HL-60 (cell line): Measurements from ENCODE around the gene BTG1.

Source experiments
- DNase-seq, 2 experiments: peaks; one replicate each; pipeline ENCODE4 v3.0.0-alpha.2; 2010 to 2020; ENCODE audit warnings: low read depth in 1 of 2, low spot score in 1 of 2
- H3K27ac ChIP-seq: fragments of 250-450 bp; sonication (Bioruptor Pico); replicated peaks from 2 replicates; pipeline ENCODE4 v1.5.1; 2020; ENCODE audit warnings: mild to moderate bottlenecking, moderate library complexity
- H3K27me3 ChIP-seq: fragments of 250-450 bp; sonication (Bioruptor Pico); 2 replicates; pipeline ENCODE4 v1.5.1; 2021; ENCODE audit warnings: mild to moderate bottlenecking, moderate library complexity; ENCODE audit not compliant: insufficient read depth, poor library complexity, severe bottlenecking
- H3K4me3 ChIP-seq: replicated peaks from 2 replicates; pipeline ENCODE4 v1.5.1; 2011; ENCODE audit warnings: mild to moderate bottlenecking, control low read depth, low read length; ENCODE audit not compliant: insufficient read depth
- GABPA ChIP-seq: IDR thresholded peaks from 2 replicates; pipeline ENCODE4 v1.6.1; 2012; ENCODE audit warnings: low read depth
- POLR2AphosphoS5 ChIP-seq: IDR thresholded peaks from 2 replicates; pipeline ENCODE4 v1.6.1; 2012; ENCODE audit warnings: low read depth
- SPI1 ChIP-seq: IDR thresholded peaks from 2 replicates; pipeline ENCODE4 v1.6.1; 2012; ENCODE audit warnings: low read depth, mild to moderate bottlenecking, borderline replicate concordance
- TF ChIP-seq, protein P1 (sequence below): IDR thresholded peaks from 2 replicates; pipeline ENCODE4 v1.6.1; 2012; ENCODE audit warnings: low read depth; ENCODE audit not compliant: insufficient replicate concordance
- TF ChIP-seq, protein P2 (sequence below): IDR thresholded peaks from one replicate; pipeline ENCODE4 v1.5.1; 2011; ENCODE audit warnings: low read length, control low read depth, inconsistent platforms; ENCODE audit not compliant: insufficient read depth

Gene BTG1

DNA sequence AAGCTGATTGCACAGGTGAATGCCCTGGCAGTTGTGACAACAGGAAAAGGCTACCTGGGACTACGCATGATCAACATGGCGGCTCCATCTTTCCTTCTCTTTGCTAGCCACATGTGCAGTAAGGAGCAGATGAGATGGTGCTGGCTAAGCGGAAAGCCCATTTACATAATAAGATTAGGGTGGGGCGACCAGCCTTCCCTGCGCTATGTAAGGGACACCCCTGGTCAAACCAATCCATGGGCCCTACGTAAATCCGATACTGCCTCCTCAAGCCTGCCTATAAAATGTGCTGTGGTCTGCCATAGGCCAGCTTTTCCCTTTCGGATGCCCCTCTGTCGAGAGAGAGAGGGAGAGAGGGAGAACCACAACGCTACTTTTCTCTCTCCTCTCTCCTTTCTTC lies 31.0 kb upstream of the BTG1 start:
- Histone ChIP-seq H3K27me3 (no peaks in the 10 kb centered on the region), H3K4me3 (no peak overlapping the region), H3K27ac (no peak overlapping the region)
- no peak for DNase-seq
- no peak for TF ChIP-seq SPI1
- TF ChIP-seq, protein P1, sequence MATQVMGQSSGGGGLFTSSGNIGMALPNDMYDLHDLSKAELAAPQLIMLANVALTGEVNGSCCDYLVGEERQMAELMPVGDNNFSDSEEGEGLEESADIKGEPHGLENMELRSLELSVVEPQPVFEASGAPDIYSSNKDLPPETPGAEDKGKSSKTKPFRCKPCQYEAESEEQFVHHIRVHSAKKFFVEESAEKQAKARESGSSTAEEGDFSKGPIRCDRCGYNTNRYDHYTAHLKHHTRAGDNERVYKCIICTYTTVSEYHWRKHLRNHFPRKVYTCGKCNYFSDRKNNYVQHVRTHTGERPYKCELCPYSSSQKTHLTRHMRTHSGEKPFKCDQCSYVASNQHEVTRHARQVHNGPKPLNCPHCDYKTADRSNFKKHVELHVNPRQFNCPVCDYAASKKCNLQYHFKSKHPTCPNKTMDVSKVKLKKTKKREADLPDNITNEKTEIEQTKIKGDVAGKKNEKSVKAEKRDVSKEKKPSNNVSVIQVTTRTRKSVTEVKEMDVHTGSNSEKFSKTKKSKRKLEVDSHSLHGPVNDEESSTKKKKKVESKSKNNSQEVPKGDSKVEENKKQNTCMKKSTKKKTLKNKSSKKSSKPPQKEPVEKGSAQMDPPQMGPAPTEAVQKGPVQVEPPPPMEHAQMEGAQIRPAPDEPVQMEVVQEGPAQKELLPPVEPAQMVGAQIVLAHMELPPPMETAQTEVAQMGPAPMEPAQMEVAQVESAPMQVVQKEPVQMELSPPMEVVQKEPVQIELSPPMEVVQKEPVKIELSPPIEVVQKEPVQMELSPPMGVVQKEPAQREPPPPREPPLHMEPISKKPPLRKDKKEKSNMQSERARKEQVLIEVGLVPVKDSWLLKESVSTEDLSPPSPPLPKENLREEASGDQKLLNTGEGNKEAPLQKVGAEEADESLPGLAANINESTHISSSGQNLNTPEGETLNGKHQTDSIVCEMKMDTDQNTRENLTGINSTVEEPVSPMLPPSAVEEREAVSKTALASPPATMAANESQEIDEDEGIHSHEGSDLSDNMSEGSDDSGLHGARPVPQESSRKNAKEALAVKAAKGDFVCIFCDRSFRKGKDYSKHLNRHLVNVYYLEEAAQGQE = no peak
- TF ChIP-seq POLR2AphosphoS5 = no peak
- TF ChIP-seq GABPA = no peak
- TF ChIP-seq, protein P2, sequence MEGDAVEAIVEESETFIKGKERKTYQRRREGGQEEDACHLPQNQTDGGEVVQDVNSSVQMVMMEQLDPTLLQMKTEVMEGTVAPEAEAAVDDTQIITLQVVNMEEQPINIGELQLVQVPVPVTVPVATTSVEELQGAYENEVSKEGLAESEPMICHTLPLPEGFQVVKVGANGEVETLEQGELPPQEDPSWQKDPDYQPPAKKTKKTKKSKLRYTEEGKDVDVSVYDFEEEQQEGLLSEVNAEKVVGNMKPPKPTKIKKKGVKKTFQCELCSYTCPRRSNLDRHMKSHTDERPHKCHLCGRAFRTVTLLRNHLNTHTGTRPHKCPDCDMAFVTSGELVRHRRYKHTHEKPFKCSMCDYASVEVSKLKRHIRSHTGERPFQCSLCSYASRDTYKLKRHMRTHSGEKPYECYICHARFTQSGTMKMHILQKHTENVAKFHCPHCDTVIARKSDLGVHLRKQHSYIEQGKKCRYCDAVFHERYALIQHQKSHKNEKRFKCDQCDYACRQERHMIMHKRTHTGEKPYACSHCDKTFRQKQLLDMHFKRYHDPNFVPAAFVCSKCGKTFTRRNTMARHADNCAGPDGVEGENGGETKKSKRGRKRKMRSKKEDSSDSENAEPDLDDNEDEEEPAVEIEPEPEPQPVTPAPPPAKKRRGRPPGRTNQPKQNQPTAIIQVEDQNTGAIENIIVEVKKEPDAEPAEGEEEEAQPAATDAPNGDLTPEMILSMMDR = no peak

DNA sequence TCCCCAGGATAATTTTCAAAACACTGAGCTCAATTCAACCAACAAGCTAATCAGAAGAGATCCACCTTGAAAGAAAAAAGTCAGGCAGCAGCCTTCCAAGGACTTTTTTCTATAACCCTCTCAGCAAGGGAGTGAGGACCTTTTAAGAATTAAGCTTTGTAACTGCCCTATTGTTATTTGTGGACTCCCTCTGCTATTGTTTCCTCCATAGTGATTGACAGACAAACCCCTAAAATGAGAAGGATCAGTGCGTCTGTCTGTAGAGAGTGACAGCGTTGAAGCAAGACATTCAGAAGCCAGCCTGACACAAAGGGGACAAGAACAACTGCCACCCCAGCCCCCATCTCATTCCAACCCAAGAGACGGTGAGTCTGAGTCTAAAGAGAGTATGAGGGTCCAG lies 30.3 kb upstream of the BTG1 start:
- Histone ChIP-seq H3K27ac (no peak overlapping the region), H3K4me3 (no peak overlapping the region), H3K27me3 (no peaks in the 10 kb centered on the region)
- TF ChIP-seq, protein P1 = no peak
- TF ChIP-seq, protein P2 = no peak
- TF ChIP-seq SPI1 (no peak), POLR2AphosphoS5 (no peak), GABPA (no peak)
- DNase-seq = no peak

DNA sequence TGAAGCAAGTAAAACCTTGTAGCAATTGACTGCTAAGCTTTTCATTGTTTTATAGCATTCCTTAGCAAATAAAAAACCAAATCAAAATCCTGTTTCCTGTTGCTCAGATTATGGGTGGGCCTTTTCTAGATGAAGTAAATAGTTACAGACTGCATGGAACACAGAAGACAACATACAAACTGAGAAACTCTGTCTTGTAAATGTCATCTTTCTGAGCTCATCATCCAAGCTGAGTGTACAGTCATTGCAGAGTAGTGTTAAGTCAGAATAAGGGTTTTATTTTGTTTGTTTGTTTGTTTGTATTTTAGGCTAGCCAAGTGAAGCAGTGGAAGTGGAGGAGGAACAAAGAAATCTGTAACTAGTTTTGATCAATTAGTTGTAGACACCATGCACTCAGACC lies 24.4 kb upstream of the BTG1 start:
- no peaks in the 10 kb centered on the region for H3K27me3 ChIP-seq

More for the DNA sequence above, 24.4 kb upstream of the BTG1 start:
- no peak for TF ChIP-seq SPI1
- TF ChIP-seq, protein P1 = no peak
- no peak for TF ChIP-seq GABPA
- no peak for TF ChIP-seq POLR2AphosphoS5
- TF ChIP-seq, protein P2 = no peak
- no peak for DNase-seq
- H3K27ac ChIP-seq = no peak overlapping the region
- H3K4me3 ChIP-seq = no peak overlapping the region
